D721Med (cell line): ENCODE measurements around the gene TSEN54.

ENCODE experiments used
- DNase-seq: peaks from one replicate; pipeline ENCODE4 v3.0.0; 2011; ENCODE audit warnings: low spot score; ENCODE audit not compliant: insufficient read length
- FAIRE-seq: peaks from 2 replicates; lab custom pipeline; 2011; peaks lifted over from hg19 to GRCh38; lab: Jason Lieb, UNC
- TF ChIP-seq, protein P1 (sequence below): IDR thresholded peaks from 2 replicates; pipeline ENCODE4 v1.5.1; 2012; ENCODE audit warnings: mild to moderate bottlenecking, control low read depth; ENCODE audit not compliant: insufficient read depth; ENCODE audit errors: missing control alignments

The TSEN54 gene

DNA sequence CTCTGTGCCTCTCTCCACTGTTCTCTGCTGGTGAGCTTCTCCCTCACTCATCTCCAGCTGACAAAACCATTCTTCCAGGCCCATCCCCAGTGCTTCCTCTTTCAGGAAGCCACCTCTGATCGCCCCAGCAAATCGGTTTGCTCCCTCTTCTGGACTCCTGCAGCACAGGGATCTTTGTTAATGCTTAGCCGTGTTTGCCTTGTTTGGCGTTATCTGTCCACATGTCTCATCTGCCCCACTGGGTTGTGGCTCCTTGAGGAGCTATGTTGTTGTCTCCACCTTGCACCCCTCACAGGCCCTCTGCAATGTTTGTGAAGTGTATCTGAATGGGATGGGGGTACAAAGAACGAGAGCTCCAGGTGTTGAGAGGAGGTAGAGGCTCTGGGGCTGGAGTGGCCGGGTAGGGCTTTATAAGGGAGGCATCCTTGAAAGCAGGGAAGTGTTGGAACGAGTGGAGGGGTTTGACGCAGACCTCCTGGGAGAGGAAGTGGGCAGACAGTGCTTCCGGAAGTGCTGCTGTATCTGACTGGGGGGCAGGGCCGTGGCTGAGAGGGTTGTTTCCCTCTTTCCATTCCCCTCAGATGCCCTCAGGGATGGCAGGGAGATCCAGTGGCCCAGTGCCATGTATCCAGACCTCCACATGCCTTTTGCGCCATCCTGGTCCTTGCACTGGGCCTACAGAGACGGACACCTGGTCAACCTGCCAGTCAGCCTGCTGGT, 28.8 kb upstream of the TSEN54 start:
- FAIRE-seq: no peak
- no peak for DNase-seq

DNA sequence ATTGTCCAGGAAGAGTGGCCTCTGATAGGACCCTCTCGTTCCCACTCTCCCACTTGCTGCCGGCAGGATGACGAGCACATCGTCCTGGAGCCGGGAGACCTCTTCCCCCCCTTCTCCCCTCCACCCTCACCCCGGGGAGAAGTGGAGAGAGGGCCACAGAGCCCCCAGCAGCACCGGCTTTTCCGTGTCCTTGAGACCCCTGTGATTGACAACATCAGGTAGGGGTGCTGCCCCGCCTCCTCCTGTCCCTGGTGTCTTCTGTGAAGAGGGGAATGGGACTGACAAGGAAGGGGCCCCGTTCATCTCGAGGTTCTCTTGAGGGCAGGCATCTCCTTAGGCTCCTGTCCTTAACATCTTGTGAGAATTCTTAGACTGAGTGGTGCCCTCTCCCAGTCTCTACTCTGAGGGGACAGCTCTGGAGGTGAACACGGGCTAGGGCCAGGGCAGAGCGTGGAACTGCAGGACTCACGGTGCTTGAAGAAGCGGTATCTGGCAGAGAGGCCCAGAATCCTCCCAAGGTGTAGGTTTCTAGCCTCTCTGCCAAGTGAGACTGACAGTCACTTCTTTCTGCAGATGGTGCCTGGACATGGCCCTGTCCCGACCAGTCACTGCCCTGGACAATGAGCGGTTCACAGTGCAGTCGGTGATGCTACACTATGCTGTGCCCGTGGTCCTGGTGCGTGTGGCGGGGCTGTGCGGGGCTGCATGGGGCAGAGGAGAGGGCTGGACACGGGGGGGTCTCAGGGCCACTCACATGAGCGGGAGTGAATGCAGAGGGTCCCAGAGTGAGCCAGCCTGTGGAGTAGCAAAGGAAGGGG, 27.4 kb upstream of the TSEN54 start:
- FAIRE-seq (no peak), DNase-seq (no peak)
- TF ChIP-seq, protein P1, sequence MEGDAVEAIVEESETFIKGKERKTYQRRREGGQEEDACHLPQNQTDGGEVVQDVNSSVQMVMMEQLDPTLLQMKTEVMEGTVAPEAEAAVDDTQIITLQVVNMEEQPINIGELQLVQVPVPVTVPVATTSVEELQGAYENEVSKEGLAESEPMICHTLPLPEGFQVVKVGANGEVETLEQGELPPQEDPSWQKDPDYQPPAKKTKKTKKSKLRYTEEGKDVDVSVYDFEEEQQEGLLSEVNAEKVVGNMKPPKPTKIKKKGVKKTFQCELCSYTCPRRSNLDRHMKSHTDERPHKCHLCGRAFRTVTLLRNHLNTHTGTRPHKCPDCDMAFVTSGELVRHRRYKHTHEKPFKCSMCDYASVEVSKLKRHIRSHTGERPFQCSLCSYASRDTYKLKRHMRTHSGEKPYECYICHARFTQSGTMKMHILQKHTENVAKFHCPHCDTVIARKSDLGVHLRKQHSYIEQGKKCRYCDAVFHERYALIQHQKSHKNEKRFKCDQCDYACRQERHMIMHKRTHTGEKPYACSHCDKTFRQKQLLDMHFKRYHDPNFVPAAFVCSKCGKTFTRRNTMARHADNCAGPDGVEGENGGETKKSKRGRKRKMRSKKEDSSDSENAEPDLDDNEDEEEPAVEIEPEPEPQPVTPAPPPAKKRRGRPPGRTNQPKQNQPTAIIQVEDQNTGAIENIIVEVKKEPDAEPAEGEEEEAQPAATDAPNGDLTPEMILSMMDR: no peak

More for the DNA sequence above, 28.8 kb upstream of the TSEN54 start:
- TF ChIP-seq, protein P1: no peak

DNA sequence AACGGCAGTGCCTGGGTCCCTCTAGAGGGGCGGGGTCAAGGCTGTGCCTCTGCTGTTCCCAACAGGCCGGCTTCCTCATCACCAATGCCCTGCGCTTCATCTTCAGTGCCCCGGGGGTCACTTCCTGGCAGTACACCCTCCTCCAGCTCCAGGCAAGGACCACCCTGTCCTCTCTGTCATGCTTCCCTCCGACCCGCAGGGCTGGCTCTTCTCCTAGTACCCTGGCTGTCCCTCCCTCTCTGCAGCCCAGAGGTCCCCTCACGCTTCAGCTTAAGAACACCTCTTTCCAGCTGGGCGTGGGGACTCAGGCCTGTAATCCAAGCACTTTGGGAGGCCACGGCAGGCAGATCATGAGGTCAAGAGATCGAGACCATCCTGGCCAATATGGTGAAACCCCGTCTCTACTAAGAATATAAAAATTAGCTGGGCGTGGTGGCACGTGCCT, 26.8 kb upstream of the TSEN54 start:
- TF ChIP-seq, protein P1: no peak
- FAIRE-seq: no peak
- DNase-seq: no peak

DNA sequence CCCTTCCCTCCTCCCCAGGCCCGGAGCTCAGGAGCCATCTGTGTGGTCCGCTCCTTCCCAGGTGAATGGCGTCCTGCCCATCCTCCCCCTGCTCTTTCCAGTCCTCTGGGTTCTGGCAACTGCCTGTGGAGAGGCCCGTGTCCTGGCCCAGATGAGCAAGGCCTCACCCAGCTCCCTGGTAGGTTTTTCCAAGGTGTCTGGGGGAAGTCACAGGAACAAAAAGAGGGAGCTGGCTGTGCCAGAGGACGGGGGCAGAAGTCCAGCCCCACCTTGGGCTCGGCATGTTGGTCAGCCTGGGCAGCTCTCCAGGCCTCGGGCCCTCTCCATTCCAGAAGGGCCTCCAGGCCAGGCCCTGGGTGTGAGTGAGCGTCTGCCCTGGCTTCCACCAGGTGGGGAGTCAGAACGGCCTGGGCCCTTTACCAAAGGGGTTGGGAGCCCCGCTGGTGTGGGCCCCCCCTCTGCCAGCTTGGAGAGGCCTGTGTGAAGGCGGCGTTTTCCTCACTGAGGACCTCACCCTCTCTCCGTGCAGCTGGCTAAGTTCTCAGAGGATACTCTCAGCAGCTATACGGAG, 26.1 kb upstream of the TSEN54 start:
- TF ChIP-seq, protein P1: no peak
- no peak for FAIRE-seq
- no peak for DNase-seq

DNA sequence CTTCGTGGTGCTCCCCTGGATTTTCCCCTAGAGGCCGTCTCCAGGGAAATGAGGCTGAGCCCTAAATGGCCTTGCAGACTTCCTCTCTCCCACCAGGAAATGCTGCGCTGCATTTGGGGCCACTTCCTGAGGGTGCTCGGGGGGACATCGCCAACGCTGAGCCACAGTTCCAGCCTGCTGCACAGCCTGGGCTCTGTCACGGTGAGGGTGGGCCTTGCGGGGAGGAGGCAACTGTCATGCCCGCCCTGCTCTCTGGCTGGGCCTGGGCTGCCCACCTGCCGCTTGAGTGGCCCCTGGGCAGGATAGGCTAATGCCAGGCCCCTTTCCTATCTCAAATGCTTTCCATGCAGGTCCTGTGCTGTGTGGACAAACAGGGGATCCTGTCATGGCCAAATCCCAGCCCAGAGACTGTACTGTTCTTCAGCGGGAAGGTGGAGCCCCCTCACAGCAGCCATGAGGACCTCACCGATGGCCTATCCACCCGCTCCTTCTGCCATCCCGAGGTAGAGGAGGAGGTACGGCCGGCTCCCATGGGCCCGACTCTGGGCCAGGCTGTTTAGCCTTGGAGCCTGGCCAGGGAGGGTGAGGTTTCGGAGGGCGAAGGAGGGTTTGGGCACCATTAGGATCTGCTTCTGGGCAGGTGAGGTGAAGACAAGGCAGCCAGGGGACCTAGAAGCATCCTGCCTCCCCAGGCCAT, 25.2 kb upstream of the TSEN54 start:
- TF ChIP-seq, protein P1: no peak
- FAIRE-seq: no peak
- DNase-seq: no peak

DNA sequence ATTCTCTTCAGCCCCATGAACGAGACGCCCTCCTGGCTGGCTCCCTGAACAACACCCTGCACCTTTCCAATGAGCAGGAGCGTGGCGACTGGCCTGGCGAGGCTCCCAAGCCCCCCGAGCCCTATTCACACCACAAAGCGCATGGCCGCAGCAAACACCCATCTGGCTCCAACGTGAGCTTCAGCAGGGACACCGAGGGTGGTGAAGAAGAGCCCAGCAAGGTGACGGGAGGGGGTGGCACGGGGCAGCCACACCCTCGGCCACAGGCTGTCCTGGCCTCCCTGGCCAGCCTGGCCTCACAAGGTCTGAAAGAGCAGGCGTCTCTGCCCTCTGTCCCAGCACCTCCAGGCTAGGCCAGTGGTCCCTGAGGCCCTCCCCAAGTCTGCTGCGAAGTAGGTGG, 24.6 kb upstream of the TSEN54 start:
- no peak for DNase-seq
- TF ChIP-seq, protein P1: no peak
- FAIRE-seq: no peak
